Measurements from ENCODE around the gene CFB.

DNA sequence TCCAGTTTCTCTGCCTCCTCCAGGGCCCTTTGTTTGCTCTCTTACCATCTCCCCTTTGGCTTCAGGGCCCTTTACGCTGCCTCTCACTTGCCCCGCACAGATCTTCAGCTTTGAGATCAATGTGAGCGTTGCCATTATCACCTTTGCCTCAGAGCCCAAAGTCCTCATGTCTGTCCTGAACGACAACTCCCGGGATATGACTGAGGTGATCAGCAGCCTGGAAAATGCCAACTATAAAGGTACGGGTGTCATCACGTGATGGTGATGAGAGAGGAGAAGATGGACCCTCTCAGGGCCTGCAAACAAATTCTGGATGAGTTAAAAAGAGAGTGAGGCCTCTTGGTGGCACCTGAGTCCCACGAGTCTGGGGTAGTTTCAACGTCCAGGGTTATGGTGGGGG, 10.1 kb upstream of the CFB start:
- TF ChIP-seq, protein P1, sequence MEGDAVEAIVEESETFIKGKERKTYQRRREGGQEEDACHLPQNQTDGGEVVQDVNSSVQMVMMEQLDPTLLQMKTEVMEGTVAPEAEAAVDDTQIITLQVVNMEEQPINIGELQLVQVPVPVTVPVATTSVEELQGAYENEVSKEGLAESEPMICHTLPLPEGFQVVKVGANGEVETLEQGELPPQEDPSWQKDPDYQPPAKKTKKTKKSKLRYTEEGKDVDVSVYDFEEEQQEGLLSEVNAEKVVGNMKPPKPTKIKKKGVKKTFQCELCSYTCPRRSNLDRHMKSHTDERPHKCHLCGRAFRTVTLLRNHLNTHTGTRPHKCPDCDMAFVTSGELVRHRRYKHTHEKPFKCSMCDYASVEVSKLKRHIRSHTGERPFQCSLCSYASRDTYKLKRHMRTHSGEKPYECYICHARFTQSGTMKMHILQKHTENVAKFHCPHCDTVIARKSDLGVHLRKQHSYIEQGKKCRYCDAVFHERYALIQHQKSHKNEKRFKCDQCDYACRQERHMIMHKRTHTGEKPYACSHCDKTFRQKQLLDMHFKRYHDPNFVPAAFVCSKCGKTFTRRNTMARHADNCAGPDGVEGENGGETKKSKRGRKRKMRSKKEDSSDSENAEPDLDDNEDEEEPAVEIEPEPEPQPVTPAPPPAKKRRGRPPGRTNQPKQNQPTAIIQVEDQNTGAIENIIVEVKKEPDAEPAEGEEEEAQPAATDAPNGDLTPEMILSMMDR (IDR thresholded peaks at IDR 0.05): no peak
- no peak for TF ChIP-seq ZNF423 (CRISPR knock-in tag; IDR thresholded peaks at IDR 0.05)
- TF ChIP-seq, protein P2, sequence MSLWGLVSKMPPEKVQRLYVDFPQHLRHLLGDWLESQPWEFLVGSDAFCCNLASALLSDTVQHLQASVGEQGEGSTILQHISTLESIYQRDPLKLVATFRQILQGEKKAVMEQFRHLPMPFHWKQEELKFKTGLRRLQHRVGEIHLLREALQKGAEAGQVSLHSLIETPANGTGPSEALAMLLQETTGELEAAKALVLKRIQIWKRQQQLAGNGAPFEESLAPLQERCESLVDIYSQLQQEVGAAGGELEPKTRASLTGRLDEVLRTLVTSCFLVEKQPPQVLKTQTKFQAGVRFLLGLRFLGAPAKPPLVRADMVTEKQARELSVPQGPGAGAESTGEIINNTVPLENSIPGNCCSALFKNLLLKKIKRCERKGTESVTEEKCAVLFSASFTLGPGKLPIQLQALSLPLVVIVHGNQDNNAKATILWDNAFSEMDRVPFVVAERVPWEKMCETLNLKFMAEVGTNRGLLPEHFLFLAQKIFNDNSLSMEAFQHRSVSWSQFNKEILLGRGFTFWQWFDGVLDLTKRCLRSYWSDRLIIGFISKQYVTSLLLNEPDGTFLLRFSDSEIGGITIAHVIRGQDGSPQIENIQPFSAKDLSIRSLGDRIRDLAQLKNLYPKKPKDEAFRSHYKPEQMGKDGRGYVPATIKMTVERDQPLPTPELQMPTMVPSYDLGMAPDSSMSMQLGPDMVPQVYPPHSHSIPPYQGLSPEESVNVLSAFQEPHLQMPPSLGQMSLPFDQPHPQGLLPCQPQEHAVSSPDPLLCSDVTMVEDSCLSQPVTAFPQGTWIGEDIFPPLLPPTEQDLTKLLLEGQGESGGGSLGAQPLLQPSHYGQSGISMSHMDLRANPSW (CRISPR knock-in tag; conservative IDR thresholded peaks at IDR 0.05; ENCODE audit: low read depth): no peak
- TF ChIP-seq, protein P3, sequence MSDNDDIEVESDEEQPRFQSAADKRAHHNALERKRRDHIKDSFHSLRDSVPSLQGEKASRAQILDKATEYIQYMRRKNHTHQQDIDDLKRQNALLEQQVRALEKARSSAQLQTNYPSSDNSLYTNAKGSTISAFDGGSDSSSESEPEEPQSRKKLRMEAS (CRISPR knock-in tag; IDR thresholded peaks at IDR 0.05): no peak
